GM19193 (cell line): ENCODE results near the gene RAMACL.

Experiments used
- POLR2A ChIP-seq: IDR thresholded peaks from 4 replicates; pipeline ENCODE4 v1.6.1; 2011; ENCODE audit not compliant: insufficient read depth, insufficient read length; ENCODE audit errors: extremely low read depth

Gene RAMACL

GRCh38 chr6:166620478-166621113 is 34.1 kb upstream of the RAMACL start:
- no peak for TF ChIP-seq POLR2A

DNA sequence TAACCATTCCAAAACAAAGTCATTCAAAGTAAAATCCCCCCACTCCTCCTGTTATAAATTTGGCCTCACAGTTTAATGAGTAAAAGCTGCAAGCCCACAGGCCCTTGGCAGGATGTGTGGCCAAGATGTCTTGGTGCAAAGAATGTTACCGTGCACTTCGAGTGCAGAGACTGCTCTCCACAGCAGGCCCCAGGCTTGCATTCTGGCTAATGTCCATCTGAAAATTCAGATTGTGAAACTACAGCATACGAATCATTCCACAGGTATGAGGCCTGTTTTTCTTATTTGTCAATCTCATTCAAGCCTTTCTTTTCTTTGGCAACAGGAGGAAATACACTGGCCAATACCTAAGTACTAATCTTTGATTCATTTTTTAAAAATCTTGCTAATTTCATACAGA is 33.4 kb upstream of the RAMACL start:
- TF ChIP-seq POLR2A, result no peak

- no peak for TF ChIP-seq POLR2A
Measured at GRCh38 chr6:166618866-166619761, 32.6 kb upstream of the RAMACL start.

- no peak for TF ChIP-seq POLR2A
Measured at GRCh38 chr6:166618251-166618650, 31.8 kb upstream of the RAMACL start.

GRCh38 chr6:166617359-166617758 is 30.9 kb upstream of the RAMACL start:
- no peak for TF ChIP-seq POLR2A

GRCh38 chr6:166616261-166617238 is 30.1 kb upstream of the RAMACL start:
- TF ChIP-seq POLR2A, result no peak

GRCh38 chr6:166615059-166615770 is 28.7 kb upstream of the RAMACL start:
- no peak for TF ChIP-seq POLR2A

GRCh38 chr6:166614589-166614988 is 28.1 kb upstream of the RAMACL start:
- TF ChIP-seq POLR2A, result no peak

DNA sequence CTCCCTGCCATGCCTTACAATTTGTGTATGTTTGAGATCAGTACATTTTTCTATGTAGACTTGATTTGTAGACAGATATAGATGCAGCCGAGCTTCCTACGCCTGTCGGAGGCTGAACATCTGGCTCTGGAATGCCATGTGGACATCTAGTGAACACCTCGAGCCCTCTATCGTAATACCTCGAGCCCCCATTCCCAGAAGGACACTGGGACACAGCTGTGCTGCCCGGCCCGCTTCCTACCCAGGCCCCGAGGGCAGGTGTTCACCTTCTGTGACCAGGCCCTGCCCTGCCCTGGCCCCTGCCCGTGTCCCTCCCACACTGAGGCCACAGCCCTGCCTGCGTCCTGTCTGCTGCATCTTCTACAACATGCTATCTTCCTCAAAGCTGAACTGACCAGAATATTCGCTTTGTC is 27.7 kb upstream of the RAMACL start:
- no peak for TF ChIP-seq POLR2A

DNA sequence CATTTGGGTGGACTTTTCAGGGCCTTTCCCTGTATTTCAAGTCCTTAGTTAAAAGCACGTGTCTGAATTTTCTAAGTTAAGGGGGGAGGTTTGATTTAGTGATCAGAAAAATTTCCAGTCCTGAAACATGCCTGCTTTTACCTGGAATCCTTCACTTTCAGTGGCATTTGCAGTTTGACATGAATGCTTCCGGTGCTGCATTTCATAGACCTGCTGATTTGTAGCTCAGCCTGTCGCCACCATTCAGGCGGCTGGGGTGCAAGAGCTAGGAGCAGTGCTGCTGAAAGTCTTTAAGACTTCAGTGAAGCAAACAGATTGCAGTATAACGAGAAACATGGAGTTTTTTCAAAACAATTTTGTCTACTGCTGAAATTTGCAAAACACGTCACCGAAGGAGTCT is 26.5 kb upstream of the RAMACL start:
- no peak for TF ChIP-seq POLR2A

GRCh38 chr6:166612471-166612881 is 26.0 kb upstream of the RAMACL start:
- TF ChIP-seq POLR2A, result no peak

- no peak for TF ChIP-seq POLR2A
Measured at GRCh38 chr6:166611631-166612030, 25.2 kb upstream of the RAMACL start.

DNA sequence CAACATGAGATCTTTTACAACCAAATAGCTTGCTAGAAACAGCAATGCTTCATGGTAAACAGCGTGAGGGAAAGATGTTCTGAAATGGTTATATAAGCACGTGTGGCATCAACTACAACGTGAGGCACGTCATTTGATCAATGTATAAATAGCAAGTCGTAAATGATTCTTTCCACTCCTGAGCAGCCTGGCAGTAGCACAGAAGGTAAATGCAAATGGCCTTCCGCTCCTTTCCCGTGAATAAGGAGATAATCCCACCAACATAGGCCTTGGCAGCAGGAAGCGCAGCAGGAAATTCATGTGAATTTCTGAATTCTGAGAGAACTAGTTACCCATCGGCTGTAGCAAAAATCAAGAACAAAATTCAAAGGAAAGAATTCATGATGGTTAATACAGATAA is 23.6 kb upstream of the RAMACL start:
- no peak for TF ChIP-seq POLR2A

- TF ChIP-seq POLR2A, result no peak
Measured at GRCh38 chr6:166608774-166609173, 22.3 kb upstream of the RAMACL start.
